Measurements from ENCODE around the gene HID1. TPM values are rescaled to one million over a fixed set of nuclear protein-coding genes. Genes with fewer than 3 reads are reported as not detected.
A peak's percentile ranks its signal among the peaks of the same experiment; 100 is the strongest.

Gene HID1
- total RNA-seq, 4 donors from 2014 or later = 1.7 to 6.3 (median 2.6) TPM

DNA sequence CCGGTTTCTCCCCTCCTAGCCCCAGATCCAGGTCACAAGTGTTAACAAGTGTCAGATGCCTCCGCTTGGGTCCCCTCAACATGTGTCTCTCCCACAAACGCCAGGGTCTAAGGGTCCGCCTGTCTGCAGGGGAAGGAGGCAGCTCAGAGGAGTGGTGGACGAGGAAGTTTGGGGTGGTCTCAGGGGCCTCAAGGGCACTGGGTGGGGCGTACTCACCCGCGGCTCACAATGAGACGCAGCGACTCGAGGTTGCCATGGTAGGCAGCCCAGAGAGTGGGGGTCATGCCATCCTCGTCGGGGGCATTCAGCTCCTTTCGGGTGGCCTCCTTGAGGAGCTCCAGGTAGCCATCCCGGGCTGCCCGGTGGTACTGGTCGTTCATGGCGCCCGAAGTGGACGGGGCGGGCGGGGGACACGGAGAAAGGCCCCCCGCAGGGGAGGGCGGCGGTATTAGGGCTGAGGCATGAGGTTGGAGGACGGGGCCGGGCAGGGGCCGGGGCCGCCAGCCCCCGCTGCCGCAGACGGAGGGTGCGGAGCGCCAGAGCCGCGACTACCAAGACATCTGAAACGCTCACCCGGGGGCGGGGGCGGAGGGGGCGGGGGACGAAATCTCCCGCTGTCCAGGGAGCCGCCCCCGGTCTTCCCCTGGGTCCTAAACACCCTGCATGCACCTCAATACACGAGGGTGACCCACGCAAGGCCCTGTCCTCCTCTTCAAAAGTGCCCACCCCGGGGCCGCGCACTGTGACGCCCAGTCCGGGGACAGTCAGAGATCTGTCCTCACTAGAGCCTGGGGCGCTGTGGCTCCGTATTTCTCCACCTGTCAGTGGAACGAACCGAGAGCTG is 49.6 kb downstream of the HID1 start, which contains the start of gene USH1G:
TSS of gene USH1G (minus strand) at position 562 of the 844 bp plus-strand sequence. CDS start at position 380, 182 bp downstream.
- Histone ChIP-seq H3K4me1 (peaks cover 32 to 60% (median 38%) of the 10 kb centered on the region in 3 donors), H3K27me3 (peaks cover 0 to 90% (median 19%) of the 10 kb centered on the region in 4 donors), H3K36me3 (no peaks in the 10 kb centered on the region), H3K4me3 (peak within 1 kb of the TSS; percentile 43 to 68 (median 49)), H3K27ac (peak within 1 kb of the TSS in 3 of 4 donors; percentile 8 to 40 (median 39)), H3K9me3 (no peaks in the 10 kb centered on the region)
- intact Hi-C loops (cut with DNase I) = loop anchor here (5.0 kb wide), 1 partner anchor 34 kb away; no protein-coding TSS in a partner anchor
- no peak for DNase-seq
- 4 to 9% methylated on average over 11 to 23 of the region's 57 CpGs for WGBS, 2 donors
- TF ChIP-seq POLR2A (IDR thresholded peaks at IDR 0.05) (no peak), CTCF (IDR thresholded peaks at IDR 0.05) (no peak)

- Histone ChIP-seq H3K9me3 (no peaks in the 10 kb centered on the region), H3K4me3 (peak overlapping the region in 3 of 4 donors; percentile 44 to 68 (median 54)), H3K36me3 (no peaks in the 10 kb centered on the region), H3K4me1 (peaks cover 32 to 53% (median 38%) of the 10 kb centered on the region in 3 donors), H3K27ac (no peak overlapping the region), H3K27me3 (peaks cover 0 to 89% (median 19%) of the 10 kb centered on the region in 4 donors)
- DNase-seq = no peak
- WGBS, 2 donors = 46 to 57% methylated on average over 2 to 5 of the region's 6 CpGs
- intact Hi-C loops (cut with DNase I) = loop anchor here (5.0 kb wide), 1 partner anchor 35 kb away; no protein-coding TSS in a partner anchor
- TF ChIP-seq POLR2A (IDR thresholded peaks at IDR 0.05) (no peak), CTCF (IDR thresholded peaks at IDR 0.05) (no peak)
These were observed 50.4 kb downstream of the HID1 start for GRCh38 chr17:74922172-74922571.

DNA sequence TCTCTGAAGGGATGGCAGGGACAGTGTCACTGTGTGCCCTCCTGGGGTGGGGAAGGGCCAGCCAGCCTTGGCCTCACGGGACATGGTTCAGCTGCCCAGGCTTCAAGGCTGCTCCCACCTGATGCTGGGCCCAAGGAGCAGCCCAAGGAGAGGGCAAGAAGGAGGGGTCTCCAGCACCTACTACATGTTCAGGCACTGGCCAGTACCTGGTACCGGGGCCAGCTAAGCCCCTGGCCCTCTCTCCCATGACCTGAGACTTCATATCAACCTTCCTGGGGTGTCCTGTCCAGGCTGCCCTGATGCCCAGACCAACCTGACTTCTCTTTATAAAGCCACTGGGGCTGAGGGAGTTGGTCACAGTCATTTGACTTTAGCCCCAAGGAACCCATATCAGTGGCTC is 50.8 kb downstream of the HID1 start:
- H3K36me3 ChIP-seq = no peaks in the 10 kb centered on the region
- intact Hi-C loops (cut with DNase I) = loop anchor here (5.0 kb wide), 1 partner anchor 36 kb away; no protein-coding TSS in a partner anchor
- peak overlapping the region in 1 of 4 donors; percentile 45 for H3K27ac ChIP-seq
- no peak for DNase-seq
- no peak for TF ChIP-seq CTCF (IDR thresholded peaks at IDR 0.05)
- TF ChIP-seq POLR2A (IDR thresholded peaks at IDR 0.05) = no peak
- H3K4me3 ChIP-seq = peak overlapping the region in 1 of 4 donors; percentile 38
- peaks cover 0 to 89% (median 19%) of the 10 kb centered on the region in 4 donors for H3K27me3 ChIP-seq
- no peaks in the 10 kb centered on the region for H3K9me3 ChIP-seq
- 100% methylated on average over 1 of the region's 2 CpGs; no CpG with 5 or more reads in 1 of the 2 donors for WGBS, 2 donors
- peaks cover 32 to 50% (median 38%) of the 10 kb centered on the region in 3 donors for H3K4me1 ChIP-seq

DNA sequence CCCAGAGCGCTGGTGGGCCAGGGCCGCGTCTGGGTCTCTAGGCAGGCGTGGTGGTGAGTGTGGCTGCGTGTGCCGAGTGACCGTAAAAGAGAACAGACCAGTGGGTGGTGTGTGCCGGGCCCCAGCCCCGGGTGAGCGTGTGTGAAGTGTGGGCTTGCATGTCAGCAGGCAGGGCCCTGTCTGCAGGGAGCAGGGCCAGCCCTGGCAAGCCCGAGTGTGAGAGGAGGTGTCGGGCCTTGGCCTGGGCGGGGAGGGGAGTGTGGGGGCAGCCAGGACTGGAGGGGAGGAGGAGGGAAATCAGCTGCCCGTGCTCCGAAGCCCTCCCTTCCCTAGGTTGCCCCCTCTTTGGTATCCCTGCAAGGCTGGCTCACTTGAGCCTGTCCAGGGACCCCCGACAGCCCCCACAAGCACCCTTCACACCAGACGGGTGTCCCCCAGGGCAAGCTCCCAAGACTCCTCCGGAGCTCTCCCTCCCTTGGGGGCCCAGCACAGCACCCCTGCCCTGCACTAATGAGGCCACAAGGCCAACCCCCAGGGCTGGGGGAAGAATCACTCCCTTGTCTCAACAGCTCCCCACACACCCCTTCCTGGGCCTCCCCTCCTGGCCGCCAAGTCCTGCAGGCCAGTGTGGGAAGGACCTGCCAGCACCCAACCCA is 51.4 kb downstream of the HID1 start:
- peak overlapping the region in 1 of 4 donors; percentile 38 for H3K4me3 ChIP-seq
- H3K4me1 ChIP-seq = peaks cover 32 to 50% (median 38%) of the 10 kb centered on the region in 3 donors
- H3K27ac ChIP-seq = peak overlapping the region in 3 of 4 donors; percentile 22 to 45 (median 29)
- no peak for DNase-seq
- WGBS, 2 donors = 49 to 76% methylated on average over 6 to 14 of the region's 19 CpGs
- no peaks in the 10 kb centered on the region for H3K9me3 ChIP-seq
- TF ChIP-seq CTCF (IDR thresholded peaks at IDR 0.05) (no peak), POLR2A (IDR thresholded peaks at IDR 0.05) (no peak)
- H3K36me3 ChIP-seq = no peaks in the 10 kb centered on the region
- H3K27me3 ChIP-seq = peaks cover 0 to 89% (median 19%) of the 10 kb centered on the region in 4 donors
- intact Hi-C loops (cut with DNase I) = loop anchor here (5.0 kb wide), 1 partner anchor 36 kb away; no protein-coding TSS in a partner anchor
